MM.1S (cell line): Measurements from ENCODE around the gene NEDD4L.

Experiments
- CTCF ChIP-seq: fragments of 300-600 bp; sonication (generic); IDR thresholded peaks from 2 replicates; pipeline ENCODE4 v1.5.1; 2016; ENCODE audit warnings: antibody characterized with exemption, low read length, mixed read lengths
- EZH2 ChIP-seq: fragments of 300-600 bp; sonication (generic); optimal IDR thresholded peaks from 2 replicates; pipeline ENCODE3; 2017; ENCODE audit warnings: low read depth, mild to moderate bottlenecking, antibody characterized with exemption, low read length, mixed read lengths

DNA sequence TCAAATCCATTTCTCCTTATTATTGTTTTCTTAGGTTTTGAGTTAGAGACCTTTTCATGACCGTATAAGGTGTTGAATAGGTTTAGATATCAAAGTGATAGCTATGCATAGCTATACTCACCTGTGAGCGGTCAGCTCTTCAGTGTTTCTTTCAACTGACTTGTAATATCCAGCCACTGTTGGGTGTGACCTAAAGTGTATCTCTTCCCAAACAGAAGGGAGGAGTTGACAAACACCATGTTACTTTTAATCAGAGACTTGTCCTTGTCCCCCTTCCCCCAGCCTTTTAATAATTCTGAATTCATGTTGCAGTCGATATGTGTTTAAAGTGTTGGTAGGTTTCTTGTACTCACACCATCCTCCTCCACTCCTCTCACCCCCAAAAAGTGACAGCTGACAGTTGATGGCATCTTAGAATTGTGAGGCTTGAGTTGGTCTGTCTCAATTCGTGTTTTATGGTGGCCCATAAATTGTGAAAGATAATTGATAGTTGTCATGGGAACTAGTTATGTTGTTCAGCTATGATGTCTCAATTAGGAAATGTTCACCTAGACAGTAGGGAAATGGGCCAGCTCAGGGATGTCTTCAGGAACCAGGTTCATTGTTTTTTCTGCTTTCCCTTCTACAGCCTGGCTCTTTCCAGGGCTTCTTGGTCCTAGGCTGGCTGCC lies 12.0 kb downstream of the NEDD4L start:
- TF ChIP-seq CTCF, result no peak
- TF ChIP-seq EZH2, result no peak
